NCI-H1436 (cell line): ENCODE results near the gene PRR16.

ENCODE experiments used
- DNase-seq: peaks from one replicate; lab custom pipeline; 2025; lab: John Stamatoyannopoulos, UW

Gene PRR16

GRCh38 chr5:120463006-120463680 lies 957 bp upstream of the PRR16 start:
- DNase-seq, result no peak

GRCh38 chr5:120464627-120465435 lies 731 bp downstream of the PRR16 start:
- DNase-seq, result no peak

- DNase-seq, result no peak
Measured at GRCh38 chr5:120465436-120465961, 1.4 kb downstream of the PRR16 start.

GRCh38 chr5:120466341-120467006 lies 2.4 kb downstream of the PRR16 start:
- no peak for DNase-seq

- no peak for DNase-seq
Measured at GRCh38 chr5:120471971-120472370, 7.9 kb downstream of the PRR16 start.

GRCh38 chr5:120472911-120473310 lies 8.8 kb downstream of the PRR16 start:
- DNase-seq, result no peak

GRCh38 chr5:120473332-120473731 lies 9.2 kb downstream of the PRR16 start:
- DNase-seq, result no peak

GRCh38 chr5:120476063-120476462 lies 12.0 kb downstream of the PRR16 start:
- no peak for DNase-seq

- DNase-seq, result no peak
Measured at GRCh38 chr5:120479066-120479465, 15.0 kb downstream of the PRR16 start.

GRCh38 chr5:120499876-120500563 lies 35.9 kb downstream of the PRR16 start:
- no peak for DNase-seq

- no peak for DNase-seq
Measured at GRCh38 chr5:120502531-120502930, 38.4 kb downstream of the PRR16 start.

- DNase-seq, result no peak
Measured at GRCh38 chr5:120503341-120503740, 39.2 kb downstream of the PRR16 start.

- no peak for DNase-seq
Measured at GRCh38 chr5:120504057-120504456, 40.0 kb downstream of the PRR16 start.

GRCh38 chr5:120507197-120507596 lies 43.1 kb downstream of the PRR16 start:
- DNase-seq, result no peak

GRCh38 chr5:120507800-120508463 lies 43.8 kb downstream of the PRR16 start:
- no peak for DNase-seq

- no peak for DNase-seq
Measured at GRCh38 chr5:120509053-120509452, 45.0 kb downstream of the PRR16 start.

GRCh38 chr5:120510098-120510637 lies 46.1 kb downstream of the PRR16 start:
- DNase-seq, result no peak

- DNase-seq, result no peak
Measured at GRCh38 chr5:120510994-120511686, 47.0 kb downstream of the PRR16 start.

- no peak for DNase-seq
Measured at GRCh38 chr5:120512068-120512467, 48.0 kb downstream of the PRR16 start.

GRCh38 chr5:120512791-120513650 lies 48.9 kb downstream of the PRR16 start:
- DNase-seq, result no peak
